ENCODE measurements around the gene JARID2.

The JARID2 gene

GRCh38 chr6:15361197-15361596, 115.3 kb downstream of the JARID2 start:
- DNase-seq, result no peak

- DNase-seq, result no peak
Measured at GRCh38 chr6:15362274-15363160, 116.6 kb downstream of the JARID2 start.

- no peak for DNase-seq
Measured at GRCh38 chr6:15363164-15363522, 117.3 kb downstream of the JARID2 start.

DNA sequence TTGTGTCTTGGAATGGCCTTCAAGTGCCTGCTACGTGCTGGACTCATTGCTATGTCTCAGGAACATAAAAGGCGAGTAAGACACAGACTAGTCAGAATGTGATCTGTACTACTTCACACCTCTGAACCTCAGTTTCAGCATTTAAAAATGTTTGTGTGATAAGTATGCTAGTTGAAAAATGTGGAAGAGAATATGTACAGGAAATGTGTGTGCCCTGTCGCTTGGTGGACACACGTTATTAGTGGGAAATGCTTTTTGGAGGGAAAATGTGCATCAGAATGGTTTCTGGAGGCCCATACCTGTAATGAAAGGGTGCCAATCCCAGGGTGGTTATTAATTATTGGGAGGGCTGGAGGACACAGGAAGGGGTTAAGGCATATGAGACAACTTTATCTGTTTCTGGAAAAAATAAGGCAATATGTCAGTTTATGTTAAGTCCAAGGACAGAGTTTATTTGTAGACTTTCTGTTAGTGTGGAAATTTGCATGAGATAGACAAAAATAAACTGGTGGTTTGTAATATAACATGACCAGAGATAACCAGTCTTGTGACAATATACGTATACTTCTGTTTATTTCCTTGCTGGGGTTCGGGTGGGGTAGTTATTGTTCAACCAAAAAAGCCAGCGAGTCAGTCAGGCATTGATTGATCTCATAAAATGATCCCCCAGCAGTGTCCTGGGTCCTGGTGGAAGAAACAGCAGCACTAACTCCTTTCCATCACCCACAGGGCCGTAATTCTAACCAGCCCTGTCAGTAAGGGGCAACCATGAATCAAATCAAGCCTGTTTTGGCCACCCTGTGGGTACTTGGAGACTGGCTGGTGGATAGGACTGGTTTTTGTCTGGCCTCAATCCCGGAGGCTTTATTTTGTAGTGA, 117.9 kb downstream of the JARID2 start:
- DNase-seq, result no peak

- no peak for DNase-seq
Measured at GRCh38 chr6:15364401-15365037, 118.7 kb downstream of the JARID2 start.

DNA sequence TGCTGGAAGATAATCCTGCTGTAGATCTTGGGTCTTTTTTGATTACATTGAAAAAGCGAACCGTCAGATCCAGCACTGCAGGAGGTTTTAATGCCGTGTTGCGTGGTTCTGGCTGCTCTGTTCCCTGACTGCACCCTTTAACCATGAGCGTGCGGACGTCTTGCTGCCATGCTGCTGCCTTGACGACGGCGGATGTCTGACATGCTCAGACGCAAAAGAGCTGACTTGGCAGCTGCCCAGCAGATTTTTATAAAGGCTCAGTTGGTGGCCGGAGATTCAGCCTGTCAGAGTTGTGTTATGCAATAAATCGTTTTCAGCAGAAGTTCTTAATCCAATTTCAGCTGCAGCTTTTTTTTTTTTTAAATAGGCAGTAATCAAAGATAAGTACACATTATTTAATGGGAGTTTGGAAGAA, 119.4 kb downstream of the JARID2 start:
- peak; percentile 44 for DNase-seq

DNA sequence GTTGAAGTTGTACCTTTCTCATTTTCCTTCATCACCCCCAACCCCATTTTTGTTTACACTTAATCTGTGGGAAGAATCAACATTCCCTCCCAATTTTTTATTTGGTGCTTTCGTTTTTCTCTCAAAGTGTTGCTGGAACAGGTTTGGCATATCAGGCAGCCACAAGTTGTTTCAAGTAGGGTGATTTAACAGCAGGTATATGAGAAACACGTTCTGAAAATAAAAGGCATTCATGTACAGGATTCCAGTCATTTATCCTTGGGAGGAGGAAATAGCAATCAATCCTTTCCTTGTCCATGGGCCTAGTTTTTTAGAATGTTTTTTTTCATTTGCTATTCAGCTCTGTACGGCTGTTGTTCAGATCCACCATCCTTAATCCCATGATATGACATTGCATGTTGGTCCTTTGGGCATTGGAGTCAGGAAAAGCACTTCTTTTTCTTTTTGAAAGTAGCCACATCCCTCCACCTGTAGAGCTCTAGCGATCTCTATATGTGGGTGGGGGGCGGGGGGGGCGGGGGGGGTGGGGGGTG, 120.2 kb downstream of the JARID2 start:
- DNase-seq, result no peak

DNA sequence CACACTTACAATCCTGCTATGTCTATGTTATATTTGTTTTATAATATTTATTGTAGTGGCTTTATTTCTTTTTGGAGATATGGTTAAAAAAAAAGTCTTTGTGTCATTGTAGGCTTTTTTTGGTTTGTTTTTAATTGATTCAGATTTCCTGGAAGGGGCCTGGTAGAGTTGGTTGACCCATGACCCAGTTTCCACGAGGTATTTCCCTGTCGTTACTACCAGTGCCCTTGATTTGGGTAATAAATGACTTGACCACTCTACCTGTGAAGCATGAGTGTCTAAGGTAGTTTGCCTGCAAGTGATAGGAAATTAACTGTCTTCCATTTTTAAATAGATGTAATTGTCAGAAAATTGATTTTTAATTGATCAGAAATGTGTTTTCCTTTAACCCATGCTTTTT, 121.0 kb downstream of the JARID2 start:
- DNase-seq, result no peak

GRCh38 chr6:15368186-15368585, 122.3 kb downstream of the JARID2 start:
- DNase-seq, result no peak

DNA sequence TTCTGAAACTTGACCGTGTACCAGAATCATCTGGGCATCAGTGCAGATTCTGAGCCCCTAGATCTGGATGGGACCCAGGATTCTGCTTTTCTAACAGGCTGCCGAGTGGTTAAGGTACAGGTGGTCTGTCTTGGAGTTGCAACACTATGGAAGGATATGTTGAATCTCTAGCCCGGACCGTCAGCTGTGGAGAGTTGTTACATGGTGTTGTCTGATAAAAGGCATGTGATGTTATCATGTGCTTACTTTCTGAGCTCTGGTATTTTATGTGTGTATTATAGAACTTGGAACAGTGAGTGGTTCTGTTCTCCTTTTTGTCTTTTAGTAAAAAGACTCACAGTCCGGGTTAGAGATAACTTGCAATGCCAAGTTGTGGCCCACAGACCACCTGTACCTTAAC, 123.0 kb downstream of the JARID2 start:
- DNase-seq, result no peak

GRCh38 chr6:15369838-15370237, 124.0 kb downstream of the JARID2 start:
- no peak for DNase-seq

DNA sequence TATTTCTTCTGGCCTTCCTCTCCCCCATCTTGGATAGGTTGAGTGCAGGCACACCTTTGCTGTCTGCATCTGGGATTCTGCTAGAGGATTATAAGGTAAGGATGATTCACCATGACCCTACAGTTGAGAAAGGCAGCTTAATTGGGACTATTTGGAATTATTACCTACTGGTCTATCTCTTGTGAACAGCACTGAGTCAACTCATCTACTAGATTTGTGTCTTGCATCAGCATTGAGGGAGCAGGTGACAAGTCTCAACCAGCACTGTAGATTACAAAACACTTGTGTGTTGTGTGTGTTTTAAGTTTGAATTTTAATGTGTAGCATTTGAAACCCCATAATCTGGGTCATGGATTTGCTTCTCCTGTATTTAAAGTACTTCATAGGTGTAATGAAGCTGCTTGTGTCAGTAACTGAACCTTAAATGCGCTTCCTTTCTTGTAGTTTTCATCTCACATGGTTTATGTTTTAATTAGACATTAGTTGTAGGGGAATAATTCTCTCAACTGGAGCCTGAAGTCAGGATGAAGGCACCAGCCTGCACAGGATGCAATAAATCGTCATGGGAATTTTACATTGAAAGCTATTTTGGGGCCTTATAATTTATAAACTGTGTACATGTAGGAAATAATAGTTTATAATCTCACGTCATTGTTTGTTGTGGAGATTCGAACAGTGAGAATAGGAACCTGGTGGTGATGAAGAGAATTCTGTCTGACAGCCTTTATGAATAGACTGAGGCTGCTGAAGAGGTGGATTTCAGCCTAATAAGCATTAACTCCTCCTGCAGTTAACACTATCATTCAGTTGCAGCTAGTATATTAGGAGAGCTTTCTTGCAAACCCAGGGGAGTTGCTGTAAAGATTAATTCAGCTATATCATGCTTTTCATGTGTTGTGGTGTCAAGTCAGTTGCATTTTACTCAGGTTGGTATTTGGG, 125.1 kb downstream of the JARID2 start:
- DNase-seq, result no peak

GRCh38 chr6:15372932-15373331, 127.1 kb downstream of the JARID2 start:
- no peak for DNase-seq

DNA sequence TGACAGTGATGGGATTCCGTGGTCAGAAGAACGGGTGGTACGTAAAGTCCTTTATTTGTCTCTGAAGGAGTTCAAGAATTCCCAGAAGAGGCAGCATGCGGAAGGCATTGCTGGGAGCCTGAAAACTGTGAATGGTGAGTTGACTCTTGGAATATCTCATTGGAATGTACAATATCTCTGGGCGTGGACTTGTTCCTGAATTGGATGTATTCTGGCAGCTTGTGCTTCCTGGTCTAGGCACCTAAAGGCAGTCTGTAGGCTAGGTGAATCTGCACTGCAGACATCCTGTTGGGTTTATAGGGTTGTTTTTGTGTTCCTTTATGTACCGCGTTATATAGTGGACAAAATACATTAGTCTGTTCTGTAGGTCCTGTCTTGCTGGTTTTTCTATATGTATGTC, 128.2 kb downstream of the JARID2 start:
- DNase-seq, result no peak

- DNase-seq, result no peak
Measured at GRCh38 chr6:15375018-15375417, 129.1 kb downstream of the JARID2 start.

- DNase-seq, result no peak
Measured at GRCh38 chr6:15375638-15376290, 129.9 kb downstream of the JARID2 start.

GRCh38 chr6:15376900-15377487, 131.1 kb downstream of the JARID2 start:
- no peak for DNase-seq

DNA sequence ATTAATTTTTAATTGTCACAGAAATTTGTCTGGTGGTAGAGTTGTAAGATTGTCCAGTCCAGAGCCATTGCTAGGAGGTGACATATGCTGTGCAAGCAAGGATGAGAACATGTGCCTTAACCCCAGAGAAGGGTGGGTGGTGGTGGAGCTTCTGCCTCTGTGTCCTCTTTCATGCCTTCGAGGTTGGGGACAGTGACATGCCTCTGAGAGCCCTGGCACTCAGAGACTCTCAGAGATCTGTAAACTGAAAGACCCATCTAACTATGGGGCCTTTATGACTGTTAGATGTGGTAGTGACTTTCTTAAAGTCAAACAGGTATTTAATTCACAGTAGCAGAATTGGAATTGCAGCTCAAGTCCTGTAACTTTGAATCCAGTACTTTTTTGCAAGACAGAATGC, 132.4 kb downstream of the JARID2 start:
- no peak for DNase-seq

- no peak for DNase-seq
Measured at GRCh38 chr6:15378866-15379265, 133.0 kb downstream of the JARID2 start.

GRCh38 chr6:15380351-15380750, 134.5 kb downstream of the JARID2 start:
- no peak for DNase-seq

DNA sequence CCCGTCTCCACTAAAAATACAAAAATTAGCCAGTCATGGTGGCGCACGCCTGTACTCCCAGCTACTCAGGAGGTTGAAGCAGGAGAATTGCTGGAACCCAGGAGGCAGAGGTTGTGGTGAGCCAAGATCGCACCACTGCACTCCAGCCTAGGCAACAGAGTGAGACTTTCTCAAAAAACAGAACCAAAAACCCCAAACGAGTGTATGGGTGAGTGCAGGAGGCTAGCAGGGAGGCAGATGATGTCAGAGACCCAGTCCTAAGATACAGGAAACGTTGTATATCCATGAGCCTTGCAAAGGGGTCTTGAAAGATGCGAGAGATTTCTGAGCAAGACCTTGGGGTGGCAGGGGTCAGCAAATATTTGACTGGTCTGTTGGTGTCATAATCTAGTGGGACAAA, 136.2 kb downstream of the JARID2 start:
- DNase-seq, result no peak
